ENCODE results near the gene PPP2R5B. TPM values are rescaled to one million over a fixed set of nuclear protein-coding genes. Genes with fewer than 3 reads are reported as not detected.

The PPP2R5B gene
- total RNA-seq, 1 experiment from 2014 or later: 14.0 TPM

GRCh38 chr11:64911142-64911541, 13.3 kb upstream of the PPP2R5B start:
- BruUV-seq (replicated peaks): no TSS peak
- H3K4me1 ChIP-seq (ENCODE audit: control insufficient read depth, insufficient read depth, low read length): peaks cover 11% of the 10 kb centered on the region; the same call in 1 of the 2 replicates
- DNase-seq (ENCODE audit: low read depth, low spot score): no peak
- ChIA-PET CTCF (no interaction called here), POLR2A (no interaction called here)
- H3K27ac ChIP-seq (ENCODE audit: low read length): no peak overlapping the region
- H3K4me3 ChIP-seq (ENCODE audit: low read depth in 2 of 2, low read length in 2 of 2): no peak overlapping the region
- no peaks in the 10 kb centered on the region for H3K9me3 ChIP-seq (ENCODE audit: control insufficient read depth, insufficient read depth, low read depth, low read length)
- no peaks in the 10 kb centered on the region for H3K27me3 ChIP-seq (ENCODE audit: control insufficient read depth, insufficient read depth, low read length)
- no peak for TF ChIP-seq TCF7L2 (IDR thresholded peaks at IDR 0.05; ENCODE audit: low read depth, low read length)
- TF ChIP-seq CTCF (IDR thresholded peaks at IDR 0.05): no peak
- no peak for TF ChIP-seq POLR2AphosphoS5 (IDR thresholded peaks at IDR 0.05; ENCODE audit: low read depth, low read length)
- TF ChIP-seq REST (IDR thresholded peaks at IDR 0.05; ENCODE audit: insufficient read depth in 1 of 2, low read depth in 2 of 2, low read length in 1 of 2): no peak
- no peak for TF ChIP-seq SIN3A (IDR thresholded peaks at IDR 0.05; ENCODE audit: borderline replicate concordance, insufficient read depth, low read depth, low read length)
- intact Hi-C loops (cut with micrococcal nuclease; ENCODE audit: unreplicated experiment): no loop called here
- H3K36me3 ChIP-seq (ENCODE audit: control insufficient read depth, insufficient read depth, low read length): peaks cover 5% of the 10 kb centered on the region; the same call in 1 of the 2 replicates
- no peak for ATAC-seq
- in situ Hi-C loops (cut with HindIII; ENCODE audit: low pct_unique_long_range_greater_than_20kb, low sequenced_read_pairs): no loop called here

GRCh38 chr11:64911689-64912088, 12.8 kb upstream of the PPP2R5B start:
- no peak overlapping the region for H3K27ac ChIP-seq (ENCODE audit: low read length)
- in situ Hi-C loops (cut with HindIII; ENCODE audit: low pct_unique_long_range_greater_than_20kb, low sequenced_read_pairs) (no loop called here), intact Hi-C loops (cut with micrococcal nuclease; ENCODE audit: unreplicated experiment) (no loop called here)
- no peak for TF ChIP-seq TCF7L2 (IDR thresholded peaks at IDR 0.05; ENCODE audit: low read depth, low read length)
- POLR2A ChIA-PET: interaction anchor here (1.0 kb wide), 1 partner anchor 11 kb away, joined by 3 read pairs; no protein-coding TSS in a partner anchor
- H3K27me3 ChIP-seq (ENCODE audit: control insufficient read depth, insufficient read depth, low read length): no peaks in the 10 kb centered on the region
- peaks cover 12% of the 10 kb centered on the region; the same call in 1 of the 2 replicates for H3K4me1 ChIP-seq (ENCODE audit: control insufficient read depth, insufficient read depth, low read length)
- BruUV-seq (replicated peaks): no TSS peak
- peaks cover 5% of the 10 kb centered on the region; the same call in 1 of the 2 replicates for H3K36me3 ChIP-seq (ENCODE audit: control insufficient read depth, insufficient read depth, low read length)
- H3K4me3 ChIP-seq (ENCODE audit: low read depth in 2 of 2, low read length in 2 of 2): no peak overlapping the region
- no peaks in the 10 kb centered on the region for H3K9me3 ChIP-seq (ENCODE audit: control insufficient read depth, insufficient read depth, low read depth, low read length)
- ATAC-seq: no peak
- DNase-seq (ENCODE audit: low read depth, low spot score): no peak
- CTCF ChIA-PET: no interaction called here

GRCh38 chr11:64913171-64913727, 11.2 kb upstream of the PPP2R5B start:
- Histone ChIP-seq H3K27me3 (ENCODE audit: control insufficient read depth, insufficient read depth, low read length) (no peaks in the 10 kb centered on the region), H3K36me3 (ENCODE audit: control insufficient read depth, insufficient read depth, low read length) (peaks cover 3% of the 10 kb centered on the region; the same call in 1 of the 2 replicates), H3K4me1 (ENCODE audit: control insufficient read depth, insufficient read depth, low read length) (peaks cover 19% of the 10 kb centered on the region), H3K27ac (ENCODE audit: low read length) (no peak overlapping the region), H3K9me3 (ENCODE audit: control insufficient read depth, insufficient read depth, low read depth, low read length) (no peaks in the 10 kb centered on the region), H3K4me3 (ENCODE audit: low read depth in 2 of 2, low read length in 2 of 2) (no peak overlapping the region)
- no TSS peak for BruUV-seq (replicated peaks)
- ChIA-PET POLR2A (no interaction called here), CTCF (no interaction called here)
- in situ Hi-C loops (cut with HindIII; ENCODE audit: low pct_unique_long_range_greater_than_20kb, low sequenced_read_pairs) (no loop called here), intact Hi-C loops (cut with micrococcal nuclease; ENCODE audit: unreplicated experiment) (no loop called here)
- DNase-seq (ENCODE audit: low read depth, low spot score) (no peak), ATAC-seq (no peak)
- TF ChIP-seq SIN3A (IDR thresholded peaks at IDR 0.05; ENCODE audit: borderline replicate concordance, insufficient read depth, low read depth, low read length) (no peak), REST (IDR thresholded peaks at IDR 0.05; ENCODE audit: insufficient read depth in 1 of 2, low read depth in 2 of 2, low read length in 1 of 2) (no peak), POLR2AphosphoS5 (IDR thresholded peaks at IDR 0.05; ENCODE audit: low read depth, low read length) (no peak), CTCF (IDR thresholded peaks at IDR 0.05) (no peak), TCF7L2 (IDR thresholded peaks at IDR 0.05; ENCODE audit: low read depth, low read length) (no peak)

Data from Panc1 (cell line).